GM12891 (cell line): Measurements from ENCODE around the gene HS2ST1.

Source experiments
- PAX5 ChIP-seq: IDR thresholded peaks from 2 replicates; pipeline ENCODE4 v1.6.1; 2011; ENCODE audit warnings: low read length, moderate library complexity, mild to moderate bottlenecking; ENCODE audit not compliant: insufficient read depth, severe bottlenecking
- POLR2A ChIP-seq: IDR thresholded peaks from 2 replicates; pipeline ENCODE4 v1.6.1; 2011; ENCODE audit warnings: low read depth, low read length, control low read depth
- POLR2AphosphoS5 ChIP-seq: IDR thresholded peaks from 2 replicates; pipeline ENCODE4 v1.6.1; 2011; ENCODE audit warnings: low read depth, low read length, control low read depth
- SPI1 ChIP-seq: IDR thresholded peaks from 2 replicates; pipeline ENCODE4 v1.6.1; 2011; ENCODE audit warnings: low read depth, low read length, control low read depth
- TAF1 ChIP-seq: IDR thresholded peaks from 2 replicates; pipeline ENCODE4 v1.6.1; 2011; ENCODE audit warnings: low read depth, low read length, control low read depth

- TF ChIP-seq POLR2A, result no peak
- no peak for TF ChIP-seq TAF1
- TF ChIP-seq POLR2AphosphoS5, result no peak
- no peak for TF ChIP-seq PAX5
- no peak for TF ChIP-seq SPI1
Observed at GRCh38 chr1:87132284-87132870, 217.9 kb downstream of the HS2ST1 start.
